Tibial nerve (tissue), 3 donors: ENCODE measurements around the gene SRPK2.

Source experiments
- POLR2A ChIP-seq, 2 donors: fragments of 450-650 bp; IDR thresholded peaks; one replicate each; pipeline ENCODE4 v1.6.1; 2017; ENCODE audit warnings: antibody characterized with exemption in 2 of 2, mild to moderate bottlenecking in 2 of 2, moderate library complexity in 2 of 2
- TF ChIP-seq, protein P1 (sequence below), 5 experiments: fragments of 200-600 bp in 3 of 5; fragments of 450-650 bp in 2 of 5; sonication (generic) in 3 of 5; IDR thresholded peaks; one replicate each; pipeline ENCODE4 v1.5.1; 2016 to 2019; ENCODE audit warnings: antibody characterized with exemption in 5 of 5, mild to moderate bottlenecking in 3 of 5, moderate library complexity in 2 of 5

DNA sequence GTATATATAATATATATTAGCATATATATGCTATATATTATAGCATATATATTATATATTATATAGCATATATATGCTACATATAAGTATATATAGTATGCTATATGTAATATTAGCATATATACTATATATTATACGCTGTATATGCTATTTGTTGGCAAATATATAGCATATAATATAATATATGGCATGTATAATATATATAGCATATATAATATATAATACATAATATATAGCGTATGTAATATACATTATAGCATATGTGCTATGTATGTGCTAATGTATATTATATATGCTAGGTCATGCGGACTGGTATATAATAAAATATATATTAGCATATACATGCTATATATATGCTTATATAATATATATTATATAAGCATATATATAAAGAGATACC, 301.9 kb downstream of the SRPK2 start:
- TF ChIP-seq, protein P1, sequence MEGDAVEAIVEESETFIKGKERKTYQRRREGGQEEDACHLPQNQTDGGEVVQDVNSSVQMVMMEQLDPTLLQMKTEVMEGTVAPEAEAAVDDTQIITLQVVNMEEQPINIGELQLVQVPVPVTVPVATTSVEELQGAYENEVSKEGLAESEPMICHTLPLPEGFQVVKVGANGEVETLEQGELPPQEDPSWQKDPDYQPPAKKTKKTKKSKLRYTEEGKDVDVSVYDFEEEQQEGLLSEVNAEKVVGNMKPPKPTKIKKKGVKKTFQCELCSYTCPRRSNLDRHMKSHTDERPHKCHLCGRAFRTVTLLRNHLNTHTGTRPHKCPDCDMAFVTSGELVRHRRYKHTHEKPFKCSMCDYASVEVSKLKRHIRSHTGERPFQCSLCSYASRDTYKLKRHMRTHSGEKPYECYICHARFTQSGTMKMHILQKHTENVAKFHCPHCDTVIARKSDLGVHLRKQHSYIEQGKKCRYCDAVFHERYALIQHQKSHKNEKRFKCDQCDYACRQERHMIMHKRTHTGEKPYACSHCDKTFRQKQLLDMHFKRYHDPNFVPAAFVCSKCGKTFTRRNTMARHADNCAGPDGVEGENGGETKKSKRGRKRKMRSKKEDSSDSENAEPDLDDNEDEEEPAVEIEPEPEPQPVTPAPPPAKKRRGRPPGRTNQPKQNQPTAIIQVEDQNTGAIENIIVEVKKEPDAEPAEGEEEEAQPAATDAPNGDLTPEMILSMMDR (IDR thresholded peaks at IDR 0.05): no peak
- TF ChIP-seq POLR2A (IDR thresholded peaks at IDR 0.05): no peak
